Psoas muscle (tissue), 8 donors: Measurements from ENCODE around the gene THTPA. TPM values are rescaled to one million over a fixed set of nuclear protein-coding genes. Genes with fewer than 3 reads are reported as not detected.

Source experiments
- ATAC-seq, 4 donors: fragments of 200-7000 bp; cut with Tn5 transposase; one replicate each; pipeline ENCODE4 v1.9.1; 2020; ENCODE audit warnings: moderate library complexity in 3 of 4, mild to moderate bottlenecking in 2 of 4
- DNase-seq, 2 donors: peaks; one replicate each; pipeline ENCODE4 v3.0.0-alpha.2; 2020
- H3K27ac ChIP-seq: fragments of 200-600 bp; one replicate; pipeline ENCODE4 v1.8.0; 2022
- H3K27me3 ChIP-seq, 3 donors: fragments of 200-600 bp in 1 of 3; one replicate each; pipeline versions ENCODE4 v1.6.1 to v1.8.0; 2013 to 2022; ENCODE audit warnings: low read length in 2 of 3, mild to moderate bottlenecking in 2 of 3, moderate library complexity in 1 of 3; ENCODE audit not compliant: insufficient read depth in 3 of 3
- H3K36me3 ChIP-seq, 2 donors: fragments of 200-600 bp in 1 of 2; one replicate each; pipeline versions ENCODE4 v1.6.1 to v1.8.0; 2013 to 2022; ENCODE audit warnings: low read depth in 1 of 2, mild to moderate bottlenecking in 1 of 2, moderate library complexity in 1 of 2; ENCODE audit not compliant: insufficient read depth in 1 of 2
- H3K4me1 ChIP-seq: fragments of 200-600 bp; one replicate; pipeline ENCODE4 v1.8.0; 2022
- H3K4me3 ChIP-seq: fragments of 200-600 bp; one replicate; pipeline ENCODE4 v1.8.0; 2022; ENCODE audit warnings: mild to moderate bottlenecking
- H3K9me3 ChIP-seq: fragments of 200-600 bp; one replicate; pipeline ENCODE4 v1.8.0; 2022
- CTCF ChIP-seq: fragments of 200-600 bp; IDR thresholded peaks from one replicate; pipeline ENCODE4 v1.8.0; 2022; ENCODE audit warnings: antibody characterized with exemption
- WGBS, 3 donors: extraction: QIAGEN DNeasy Blood & Tissue Kit; methylation state at CpG; one replicate each; pipeline versions ENCODE4 v1.1.6 to v1.1.7; 2013; 5-methylcytosine and 5-hydroxymethylcytosine counted together
- intact Hi-C, 2 donors: fragments of 100-400 bp; cut with DNase I; formaldehyde crosslinking; loops; one replicate each; pipeline versions ENCODE4 v1.11.0 to v1.14.2; 2022
- polyA plus RNA-seq, 3 donors: library from polyadenylated mRNA; stranded (reverse); fragments of 200-250 nt; gene quantifications; one replicate each; pipeline ENCODE4 v1.2.3, GENCODE V29; 2013
- total RNA-seq, 4 donors: library from RNA; stranded (reverse); fragmentation: NEBNext Ultra II Directional in 2 of 4; extraction: Animal tissue kit (Norgen Biotek cat#: 25700) in 2 of 4; gene quantifications; one replicate each; pipeline versions ENCODE4 v1.2.1 to v1.2.4, GENCODE V29; 2021 to 2023
- donor health status: healthy with polysubstance abuse.
- donor health status: DM: no; HTN: no; CAD: no; lungs with moderate emphysema.
- donor health status: Bipolar disorder and iron deficiency.
- donor health status: healthy.
- donor health status: DM: yes; HTN: yes; CAD: no.
- donor health status: DM: no; HTN: no; CAD: no.
- donor health status: DM: no; HTN: no; CAD: no.
- donor health status: DM: yes; HTN: yes; CAD: no.

THTPA gene
- total and polyA plus RNA-seq, 7 donors: 18.5 to 53.5 (median 26.0) TPM

- H3K9me3 ChIP-seq: no peaks in the 10 kb centered on the region
- no peaks in the 10 kb centered on the region for H3K27me3 ChIP-seq
- intact Hi-C loops: loop anchor here in 1 of 2 donors (10.0 kb wide), 1 partner anchor 234 kb away; the partner anchor contains the start of gene PABPN1
- no peak for TF ChIP-seq CTCF
- DNase-seq: no peak
- no peak overlapping the region for H3K27ac ChIP-seq
- WGBS, 3 donors: 85 to 88% (median 88%) methylated on average over 10 of the region's 10 CpGs
- ATAC-seq: no peak
- H3K36me3 ChIP-seq: peaks cover 0 to 25% of the 10 kb centered on the region in 2 donors
- peaks cover 22% of the 10 kb centered on the region for H3K4me1 ChIP-seq
- no peak overlapping the region for H3K4me3 ChIP-seq
These were observed 2.4 kb downstream of the THTPA start for GRCh38 chr14:23558346-23559009.

- peaks cover 0 to 25% of the 10 kb centered on the region in 2 donors for H3K36me3 ChIP-seq
- H3K4me3 ChIP-seq: no peak overlapping the region
- intact Hi-C loops: loop anchor here in 1 of 2 donors (10.0 kb wide), 1 partner anchor 234 kb away; the partner anchor contains the start of gene PABPN1
- H3K27me3 ChIP-seq: no peaks in the 10 kb centered on the region
- no peaks in the 10 kb centered on the region for H3K9me3 ChIP-seq
- no peak overlapping the region for H3K27ac ChIP-seq
- DNase-seq: peak; percentile 53 to 81
- WGBS, 3 donors: 74 to 77% (median 77%) methylated on average over 21 of the region's 21 CpGs
- no peak for ATAC-seq
- peak; percentile 83 for TF ChIP-seq CTCF
- peaks cover 22% of the 10 kb centered on the region for H3K4me1 ChIP-seq
These were observed 3.2 kb downstream of the THTPA start for GRCh38 chr14:23559010-23559925.

- intact Hi-C loops: loop anchor here (5.0 to 10.0 kb wide), 3 partner anchors 233 to 295 kb away; partner anchors contain the start of gene PABPN1 (in 1 of the 2)
- ATAC-seq (no peak), DNase-seq (no peak)
- peaks cover 0 to 25% of the 10 kb centered on the region in 2 donors for H3K36me3 ChIP-seq
- TF ChIP-seq CTCF: no peak
- H3K4me1 ChIP-seq: peaks cover 20% of the 10 kb centered on the region
- WGBS, 3 donors: 79 to 91% (median 81%) methylated on average over 3 of the region's 3 CpGs
- H3K27ac ChIP-seq: no peak overlapping the region
- no peaks in the 10 kb centered on the region for H3K27me3 ChIP-seq
- no peak overlapping the region for H3K4me3 ChIP-seq
- no peaks in the 10 kb centered on the region for H3K9me3 ChIP-seq
These were observed 4.0 kb downstream of the THTPA start for GRCh38 chr14:23559926-23560520.

GRCh38 chr14:23561259-23561658, 5.2 kb downstream of the THTPA start:
- intact Hi-C loops: loop anchor here (5.0 to 10.0 kb wide), 2 partner anchors 234 to 296 kb away; no protein-coding TSS in a partner anchor
- peaks cover 0 to 25% of the 10 kb centered on the region in 2 donors for H3K36me3 ChIP-seq

More at GRCh38 chr14:23561259-23561658, 5.2 kb downstream of the THTPA start:
- H3K9me3 ChIP-seq: no peaks in the 10 kb centered on the region
- H3K27me3 ChIP-seq: no peaks in the 10 kb centered on the region
- 59 to 73% (median 71%) methylated on average over 2 of the region's 2 CpGs for WGBS, 3 donors
- no peak for DNase-seq
- no peak for ATAC-seq
- no peak for TF ChIP-seq CTCF
- H3K4me3 ChIP-seq: no peak overlapping the region
- H3K27ac ChIP-seq: no peak overlapping the region
- peaks cover 15% of the 10 kb centered on the region for H3K4me1 ChIP-seq
